H1 (cell line): ENCODE measurements around the gene TTC23. TPM values are rescaled to one million over a fixed set of nuclear protein-coding genes. Genes with fewer than 3 reads are reported as not detected.

Source experiments
- CBX8 ChIP-seq: fragments of 300-800, 300-1000 bp; sonication (generic); IDR thresholded peaks from 2 replicates; pipeline ENCODE4 v1.7.1; 2016; ENCODE audit warnings: low read depth, low read length, borderline replicate concordance
- CTBP2 ChIP-seq: IDR thresholded peaks from 2 replicates; pipeline ENCODE4 v1.7.0; 2011; ENCODE audit warnings: borderline replicate concordance, mild to moderate bottlenecking, moderate library complexity, mixed read lengths, low read length; ENCODE audit not compliant: insufficient read depth, insufficient read length
- MAFK ChIP-seq: IDR thresholded peaks from 2 replicates; pipeline ENCODE4 v1.6.1; 2012; ENCODE audit warnings: low read depth, mild to moderate bottlenecking, improper control_type of control experiment, low read length
- PHF8 ChIP-seq: fragments of 200-600 bp; sonication (generic); conservative IDR thresholded peaks from 2 replicates; pipeline ENCODE4 v1.7.1; 2012; ENCODE audit warnings: low read depth, mild to moderate bottlenecking, inconsistent platforms, low read length, moderate library complexity
- polyA plus RNA-seq, 7 experiments: library from polyadenylated mRNA; depleted of rRNA in 3 of 7; stranded (reverse) in 5 of 7; unstranded in 2 of 7; fragments of >200 nt in 5 of 7; fragments of 200-250 nt in 2 of 7; gene quantifications; 1 replicate in 5 of 7; 2 replicates in 1 of 7; 4 replicates in 1 of 7; pipeline versions ENCODE4 v1.2.1 to v1.2.3, GENCODE V29; 2011 to 2013; ENCODE audit warnings: missing spikeins in 2 of 7, mixed read lengths in 2 of 7
- total RNA-seq: library from RNA; stranded (reverse); fragmentation: NEBNext Ultra II Directional; extraction: Animal tissue kit (Norgen Biotek cat#: 25700); gene quantifications from 2 replicates; pipeline ENCODE4 v1.2.1, GENCODE V29; 2021

Gene TTC23
- total and polyA plus RNA-seq, 2 of the 8 experiments (the other 6 are each of a cell fraction or from before 2014, with no cell fraction given), result 4.8 to 23.0 TPM

GRCh38 chr15:99275525-99276128, 26.2 kb upstream of the TTC23 start (continued):
- no peak for TF ChIP-seq PHF8
- no peak for TF ChIP-seq CTBP2
- no peak for TF ChIP-seq MAFK
- TF ChIP-seq CBX8, result no peak
